ENCODE results near the gene FAM53B.

GRCh38 chr10:124665980-124666379 lies 78.2 kb downstream of the FAM53B start:
- TF ChIP-seq POLR2A (IDR thresholded peaks at IDR 0.05; ENCODE audit: low read depth) (no peak), EP300 (IDR thresholded peaks at IDR 0.05) (no peak), CTCF (IDR thresholded peaks at IDR 0.05) (no peak), POLR2AphosphoS5 (IDR thresholded peaks at IDR 0.05) (no peak)

Data from esophagus muscularis mucosa (tissue), 4 donors.